Measurements from ENCODE around the gene CELF4.

DNA sequence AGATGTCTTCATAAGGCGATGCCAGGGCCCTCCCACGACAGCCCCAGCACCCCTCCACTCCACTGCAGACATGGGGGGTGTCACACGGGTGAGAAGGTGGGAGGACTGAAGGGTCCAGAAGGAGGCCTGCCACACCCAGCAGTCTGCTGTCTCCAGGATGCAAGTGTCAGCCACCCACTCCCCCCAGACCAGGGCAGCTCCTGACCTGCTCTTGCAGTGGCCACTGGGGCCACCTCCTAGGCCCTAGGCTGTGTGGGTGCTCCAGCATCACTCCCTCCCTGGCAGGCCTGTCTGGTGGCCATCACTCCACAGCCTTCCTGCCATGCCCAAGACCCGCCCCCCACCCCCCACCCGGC lies 171.0 kb downstream of the CELF4 start:
- TF ChIP-seq CTCF (IDR thresholded peaks at IDR 0.05; ENCODE audit: borderline replicate concordance, extremely low read depth, low read length, poor library complexity, severe bottlenecking): no peak
- TF ChIP-seq EZH2 (IDR thresholded peaks at IDR 0.05; ENCODE audit: borderline replicate concordance, low read depth, low read length, severe bottlenecking): no peak

All from DND-41 (cell line).